ENCODE data around the gene TMEM208. TPM values are rescaled to one million over a fixed set of nuclear protein-coding genes. Genes with fewer than 3 reads are reported as not detected.

Gene TMEM208
- polyA plus RNA-seq, 1 of the 3 experiments (the other 2 are of a cell fraction): 98.2 TPM

GRCh38 chr16:67206129-67206837 lies 20.6 kb upstream of the TMEM208 start:
- no peak for TF ChIP-seq CTCF (IDR thresholded peaks at IDR 0.05)
- TF ChIP-seq GABPA (IDR thresholded peaks at IDR 0.05; ENCODE audit: low read depth): no peak
- no peak for TF ChIP-seq RXRA (IDR thresholded peaks at IDR 0.05; ENCODE audit: borderline replicate concordance, low read depth)
- no peak for TF ChIP-seq RFX5 (IDR thresholded peaks at IDR 0.05; ENCODE audit: low read length)
- TF ChIP-seq USF1 (IDR thresholded peaks at IDR 0.05; ENCODE audit: borderline replicate concordance, low read depth): no peak
- no peak for TF ChIP-seq EZH2phosphoT487 (IDR thresholded peaks at IDR 0.05; ENCODE audit: borderline replicate concordance, low read depth)
- no peak for TF ChIP-seq TCF12 (IDR thresholded peaks at IDR 0.05)
- TF ChIP-seq REST (IDR thresholded peaks at IDR 0.05; ENCODE audit: low read depth, low read length): no peak
- no peak for TF ChIP-seq ELF1 (IDR thresholded peaks at IDR 0.05)
- Histone ChIP-seq H2AFZ (ENCODE audit: low read depth) (no peak overlapping the region), H3K9me2 (no peaks in the 10 kb centered on the region), H3K36me3 (replicated peaks in 1 of 2; ENCODE audit: control insufficient read depth in 1 of 2, insufficient read depth in 2 of 2, low read length in 1 of 2) (peaks cover 0 to 29% of the 10 kb centered on the region in 2 experiments), H3K27me3 (ENCODE audit: insufficient read depth) (no peaks in the 10 kb centered on the region), H3K9me3 (no peaks in the 10 kb centered on the region), H3K27ac (ENCODE audit: low read depth in 2 of 2, low read length in 1 of 2) (no peak overlapping the region; a peak in 1 of 4 replicates), H3K79me2 (ENCODE audit: insufficient read depth) (no peaks in the 10 kb centered on the region), H3K9ac (no peak overlapping the region), H3K4me2 (no peak overlapping the region), H4K20me1 (ENCODE audit: insufficient read depth) (no peaks in the 10 kb centered on the region), H3K4me3 (ENCODE audit: low read depth in 2 of 2, low read length in 1 of 2) (no peak overlapping the region), H3K4me1 (ENCODE audit: control insufficient read depth in 1 of 2, insufficient read depth in 2 of 2, low read depth in 1 of 2, low read length in 1 of 2) (peaks cover 8 to 11% of the 10 kb centered on the region in 2 experiments; a peak in 2 of 4 replicates), H3F3A (replicated peaks; ENCODE audit: insufficient read depth) (peaks cover 4% of the 10 kb centered on the region)
- 92% methylated on average over 8 of the region's 8 CpGs for WGBS (ENCODE audit: low lambda C conversion rate)
- DNase-seq: no peak
- ChIA-PET POLR2A (interaction anchor here (1.8 to 4.0 kb wide), 4 partner anchors 8 to 21 kb away, joined by 7 to 21 read pairs (median 8); partner anchors contain the start of gene TMEM208), CTCF (interaction anchor here (1.5 kb wide), 1 partner anchor 21 kb away, joined by 3 read pairs; no protein-coding TSS in a partner anchor)

Data from SK-N-SH (cell line).